IPS DF 4.7 (cell line): ENCODE measurements around the gene TBCD.

Experiments used
- DNase-seq: peaks from one replicate; pipeline ENCODE4 v3.0.0-alpha.2; 2013; ENCODE audit warnings: low spot score; ENCODE audit errors: extremely low read depth

TBCD gene

DNA sequence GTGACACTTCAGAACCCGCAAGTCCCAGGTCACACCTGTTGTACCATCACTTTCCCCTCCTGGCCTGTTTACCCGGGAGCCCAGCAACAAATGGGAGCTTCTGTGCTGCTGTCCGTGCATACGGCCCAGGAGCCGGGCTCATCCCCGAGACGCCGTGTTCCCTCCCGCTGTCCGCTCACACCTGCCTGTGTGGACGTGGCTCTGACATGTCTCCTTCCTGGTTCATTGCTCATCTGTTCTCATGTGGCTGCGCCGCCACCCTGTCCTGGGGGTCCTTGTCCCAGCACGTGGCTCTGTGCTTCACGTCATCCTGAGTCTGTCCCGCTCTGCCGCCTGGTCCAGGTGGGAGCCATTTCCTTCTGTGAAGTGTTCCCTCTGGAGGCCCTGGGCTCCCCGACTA, 37.9 kb downstream of the TBCD start:
- no peak for DNase-seq

DNA sequence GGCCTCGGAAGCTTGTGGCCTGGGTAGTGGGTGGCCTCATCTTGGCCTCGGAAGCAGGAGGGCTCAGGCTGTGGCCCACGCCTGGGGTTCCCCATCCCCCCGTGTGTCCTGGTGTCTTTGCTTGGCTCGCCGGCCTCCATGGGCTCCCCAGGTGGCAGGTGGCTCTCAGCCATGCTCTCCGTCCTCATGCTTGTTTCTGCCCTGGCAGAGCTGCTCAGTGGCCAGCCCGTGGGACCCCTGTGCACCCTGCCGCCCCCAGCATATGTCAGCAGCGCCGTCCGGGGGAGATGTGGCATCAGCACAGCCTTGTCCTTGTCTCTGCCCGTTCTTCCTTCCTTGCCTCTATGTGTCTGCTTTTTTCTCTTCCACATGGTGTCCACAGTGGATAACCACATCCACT, 38.5 kb downstream of the TBCD start:
- no peak for DNase-seq

DNA sequence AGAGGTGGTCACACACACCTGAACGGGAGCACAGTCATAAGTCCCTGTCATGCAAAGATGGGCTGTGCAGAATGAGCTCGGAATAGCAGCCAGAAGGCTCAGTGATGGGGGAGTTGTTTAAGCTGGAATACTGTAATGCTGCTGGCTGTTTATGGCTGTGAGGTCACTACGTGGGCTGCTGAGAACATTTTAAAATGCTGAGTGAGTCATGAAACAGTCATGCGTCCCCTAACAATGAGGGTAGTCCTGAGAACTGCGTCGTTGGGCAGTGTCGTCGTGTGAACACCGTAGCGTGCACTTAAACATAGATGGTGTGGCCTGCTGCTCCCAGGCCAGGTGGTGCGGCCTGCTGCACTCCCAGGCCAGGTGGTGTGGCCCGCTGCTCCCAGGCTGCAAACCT, 39.7 kb downstream of the TBCD start:
- no peak for DNase-seq

DNA sequence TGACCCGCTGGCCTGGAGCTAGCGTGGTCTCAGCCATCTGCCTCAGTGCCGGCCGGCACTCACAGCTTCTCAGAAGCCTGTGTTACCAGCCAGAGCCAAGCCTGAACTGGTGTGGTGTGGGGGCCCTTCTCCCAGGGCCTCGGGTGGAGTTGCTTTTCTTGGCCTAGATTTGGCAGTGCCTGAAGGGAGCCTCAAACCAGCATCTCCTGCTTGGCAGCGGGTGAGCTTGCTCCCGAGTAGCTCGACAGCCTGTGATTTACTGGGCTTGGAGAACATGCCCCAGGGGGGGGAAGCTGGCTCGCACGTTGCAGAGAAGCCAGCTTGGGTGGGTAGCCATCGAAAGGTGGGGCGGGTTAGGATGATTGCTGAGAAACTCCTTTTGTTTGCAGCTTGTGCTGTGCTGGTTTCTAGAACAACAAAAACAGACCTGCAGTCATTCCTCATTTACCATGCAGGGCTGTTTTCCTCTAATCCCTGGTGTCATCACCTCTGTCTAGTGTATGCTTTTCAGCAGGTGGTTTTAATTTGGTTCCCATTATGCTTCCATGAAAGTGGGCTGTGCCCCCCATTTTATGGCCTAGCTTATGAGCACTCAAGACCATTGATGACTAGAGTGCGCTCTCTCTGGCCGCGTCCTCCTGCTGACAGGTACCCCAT, 42.2 kb downstream of the TBCD start:
- no peak for DNase-seq

DNA sequence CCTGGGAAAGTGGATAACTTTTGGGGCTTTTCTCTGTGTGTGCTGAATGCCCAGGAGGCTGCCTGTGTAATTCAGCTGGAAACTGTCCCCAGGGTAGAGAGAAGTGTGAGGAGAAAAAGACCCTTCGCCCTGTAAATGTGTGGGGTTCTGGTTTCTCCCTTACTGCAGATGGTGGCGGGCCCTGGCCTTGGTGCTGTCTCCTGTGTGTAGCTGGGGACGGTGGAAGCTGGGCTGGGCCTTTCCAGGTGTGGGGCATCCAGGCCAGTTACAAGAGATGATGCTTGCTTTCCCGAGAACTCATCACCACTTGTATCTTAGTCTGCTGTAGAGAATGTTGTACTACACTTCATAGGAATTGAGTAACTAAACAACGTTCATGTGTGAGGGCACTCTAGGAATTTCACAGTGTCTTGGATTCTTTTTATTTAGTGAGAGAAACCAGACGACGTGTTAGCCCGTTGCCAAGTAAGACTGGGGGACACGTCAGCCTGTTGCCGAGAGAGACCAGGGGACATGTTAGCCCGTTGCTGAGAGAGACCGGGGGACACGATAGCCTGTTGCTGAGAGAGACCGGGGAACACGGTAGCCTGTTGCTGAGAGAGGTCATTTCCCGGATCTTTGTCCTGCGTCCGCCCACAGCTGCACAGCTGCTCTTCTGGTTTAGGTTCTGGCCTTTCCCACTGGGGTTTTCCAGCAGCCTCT, 43.1 kb downstream of the TBCD start:
- DNase-seq, result no peak

DNA sequence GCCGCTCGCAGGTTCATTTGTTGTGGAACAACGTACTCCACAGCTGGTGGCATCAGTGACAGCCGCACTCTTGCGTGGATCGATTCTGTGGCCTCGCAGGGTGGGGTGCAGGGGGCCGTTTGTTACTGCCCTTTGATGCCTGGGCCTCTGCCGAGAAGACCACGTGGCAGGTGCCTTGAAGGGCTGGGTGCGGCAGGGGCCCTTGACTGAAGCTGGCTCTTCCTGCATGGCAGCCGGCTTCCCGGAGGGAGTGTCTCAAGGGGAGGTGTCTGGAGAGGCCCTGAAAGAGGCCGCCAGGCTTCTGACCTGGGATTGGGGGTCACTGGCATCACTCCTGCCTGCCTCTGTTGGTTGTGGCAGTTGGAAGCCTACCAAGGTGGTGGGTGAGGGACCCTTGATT, 43.8 kb downstream of the TBCD start:
- DNase-seq, result no peak

DNA sequence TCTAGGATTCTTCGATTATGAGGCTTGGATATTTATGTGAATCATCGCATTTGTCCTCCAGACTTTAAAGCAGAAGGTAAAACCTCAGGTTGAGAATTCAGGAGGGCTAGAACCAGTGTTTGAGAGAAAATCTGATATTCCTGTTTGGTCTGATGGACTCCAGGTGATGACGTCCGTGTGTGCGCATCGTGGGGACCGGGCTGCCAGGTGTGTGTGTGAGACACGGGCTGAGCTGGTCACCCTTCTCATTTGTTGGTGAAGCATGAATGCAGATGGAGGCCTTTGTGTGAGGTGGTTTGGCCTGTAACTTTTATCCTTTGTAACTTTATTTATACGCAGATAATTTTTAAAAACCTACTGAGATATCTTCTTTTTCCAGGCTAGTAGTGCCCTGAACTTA, 45.2 kb downstream of the TBCD start:
- no peak for DNase-seq

DNA sequence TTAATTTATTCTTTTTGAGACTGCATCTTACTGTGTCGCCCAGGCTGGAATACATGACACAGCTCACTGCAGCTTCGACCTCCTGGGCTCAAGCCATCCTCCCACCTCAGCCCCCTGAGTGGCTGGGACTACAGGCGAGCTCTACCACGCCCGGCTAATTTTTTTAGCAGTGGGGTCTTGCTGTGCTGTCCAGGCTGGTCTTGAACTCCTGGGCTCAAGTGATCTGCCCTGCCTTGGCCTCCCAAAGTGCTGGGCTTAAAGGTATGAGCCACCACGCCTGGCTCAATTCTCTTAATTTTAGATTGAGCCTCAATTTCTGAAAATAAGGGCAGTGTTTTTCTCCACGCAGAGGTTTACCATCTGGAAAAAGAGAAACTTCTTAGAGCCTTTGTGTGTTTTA, 46.9 kb downstream of the TBCD start:
- no peak for DNase-seq

DNA sequence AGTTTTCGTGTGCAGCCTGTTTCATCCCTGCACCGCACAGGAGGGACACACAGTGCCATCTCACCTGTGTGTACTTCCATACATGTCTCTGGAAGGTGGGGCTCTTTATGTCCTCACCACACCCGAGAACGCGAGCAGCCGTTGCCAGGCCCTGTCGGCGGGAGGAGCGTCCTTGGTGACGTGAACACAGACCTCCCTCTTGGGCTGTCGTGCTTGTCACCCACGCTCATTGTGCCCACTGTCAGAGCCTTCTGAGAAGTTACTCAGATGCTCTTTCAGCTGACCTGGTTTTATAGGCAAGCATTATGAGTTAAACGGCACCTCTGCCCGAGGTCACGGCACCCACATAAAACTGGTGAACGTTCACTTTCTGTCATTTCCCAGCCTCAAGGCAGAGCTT, 47.7 kb downstream of the TBCD start:
- no peak for DNase-seq

DNA sequence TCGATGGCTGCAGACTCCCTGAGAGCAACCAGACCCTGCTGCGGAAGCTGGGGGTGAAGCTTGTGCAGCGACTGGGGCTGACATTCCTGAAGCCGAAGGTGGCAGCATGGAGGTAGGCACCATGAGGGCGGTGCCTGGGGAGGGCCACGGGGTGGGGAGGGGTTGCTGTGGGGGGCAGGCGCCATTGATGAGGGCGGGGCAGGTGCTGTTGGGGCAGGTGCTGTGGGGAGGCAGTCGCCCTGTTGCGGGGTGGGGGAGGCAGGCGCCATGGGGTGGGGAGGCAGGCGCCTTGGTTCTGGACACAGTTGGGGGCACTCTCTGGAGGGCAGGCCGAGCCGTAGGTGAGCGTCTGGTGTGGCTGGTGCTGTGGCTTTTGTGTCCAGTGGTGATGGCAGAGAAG, 49.0 kb downstream of the TBCD start:
- no peak for DNase-seq

DNA sequence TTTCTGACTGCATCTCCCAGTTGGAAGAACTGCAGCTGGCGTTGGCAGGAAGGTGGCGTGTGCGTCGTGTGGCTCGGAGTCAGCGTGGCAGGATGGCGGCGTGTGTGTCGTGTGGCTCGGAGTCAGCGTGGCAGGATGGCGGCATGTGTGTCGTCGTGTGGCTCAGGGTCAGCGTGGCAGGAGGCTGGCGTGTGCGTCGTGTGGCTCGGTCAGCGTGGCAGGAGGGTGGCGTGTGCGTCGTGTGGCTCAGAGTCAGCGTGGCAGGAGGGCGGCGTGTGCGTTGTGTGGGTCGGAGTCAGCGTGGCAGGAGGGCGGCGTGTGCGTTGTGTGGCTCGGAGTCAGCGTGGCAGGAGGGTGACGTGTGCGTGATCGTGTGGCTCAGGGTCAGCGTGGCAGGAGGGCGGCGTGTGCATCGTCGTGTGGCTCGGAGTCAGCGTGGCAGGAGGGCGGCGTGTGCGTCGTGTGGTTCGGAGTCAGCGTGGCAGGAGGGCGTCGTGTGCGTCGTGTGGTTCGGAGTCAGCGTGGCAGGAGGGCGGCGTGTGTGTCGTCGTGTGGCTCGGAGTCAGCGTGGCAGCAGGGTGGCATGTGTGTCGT, 49.6 kb downstream of the TBCD start:
- DNase-seq, result no peak

DNA sequence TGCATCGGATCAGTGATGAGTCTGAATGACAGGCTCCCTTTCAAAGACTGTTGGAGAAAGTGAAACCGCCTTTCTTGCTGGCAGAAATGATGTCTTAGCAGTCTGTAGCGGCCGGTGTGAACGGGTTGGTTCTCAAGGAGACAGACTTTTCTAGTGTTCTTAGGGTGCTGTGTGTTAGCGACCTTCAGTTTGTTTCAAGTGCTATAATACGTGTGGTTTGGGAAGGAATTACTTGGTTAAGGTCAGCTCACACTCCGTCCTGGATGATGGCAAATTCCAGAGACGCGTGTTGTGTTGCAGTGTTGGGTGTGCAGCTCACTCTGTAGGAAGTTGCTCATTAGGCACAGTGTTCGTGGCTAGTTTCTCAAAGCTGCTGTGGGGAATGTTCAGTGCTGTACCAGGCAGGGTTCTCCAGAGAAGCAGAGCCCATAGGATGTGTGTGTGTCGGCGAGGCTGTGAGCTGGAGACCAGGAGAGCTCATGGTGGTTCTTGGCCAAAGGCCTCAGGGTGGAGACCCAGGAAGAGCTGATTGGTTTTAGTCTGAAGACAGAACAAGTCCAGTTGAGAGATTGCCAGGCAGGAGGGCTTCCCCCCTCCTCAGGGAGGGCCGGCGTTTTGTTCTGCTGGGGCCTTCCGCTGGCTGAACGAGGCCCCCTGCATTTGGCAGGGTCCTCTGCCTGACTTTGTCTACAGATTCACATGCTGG, 50.4 kb downstream of the TBCD start:
- no peak for DNase-seq

DNA sequence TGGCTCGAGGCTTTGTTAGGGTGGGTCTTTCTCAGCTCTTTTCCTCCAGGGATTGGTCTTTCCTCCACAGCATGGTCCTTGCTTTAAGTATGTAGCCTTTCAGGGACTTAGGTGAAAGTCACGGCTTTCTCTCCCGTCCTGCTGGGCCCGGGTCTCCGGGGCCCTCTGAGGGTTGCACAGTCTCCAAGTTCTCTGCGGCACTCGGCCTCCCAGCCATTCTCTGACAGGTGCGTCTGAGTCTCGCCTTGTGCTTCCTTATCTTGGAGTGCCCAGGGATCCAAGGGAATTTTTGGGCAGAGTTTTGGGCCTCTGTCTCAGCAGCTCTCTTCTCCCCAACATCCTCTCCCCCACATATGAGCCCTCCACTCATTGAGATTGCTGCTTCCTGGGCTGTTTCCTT, 51.3 kb downstream of the TBCD start:
- DNase-seq, result no peak

DNA sequence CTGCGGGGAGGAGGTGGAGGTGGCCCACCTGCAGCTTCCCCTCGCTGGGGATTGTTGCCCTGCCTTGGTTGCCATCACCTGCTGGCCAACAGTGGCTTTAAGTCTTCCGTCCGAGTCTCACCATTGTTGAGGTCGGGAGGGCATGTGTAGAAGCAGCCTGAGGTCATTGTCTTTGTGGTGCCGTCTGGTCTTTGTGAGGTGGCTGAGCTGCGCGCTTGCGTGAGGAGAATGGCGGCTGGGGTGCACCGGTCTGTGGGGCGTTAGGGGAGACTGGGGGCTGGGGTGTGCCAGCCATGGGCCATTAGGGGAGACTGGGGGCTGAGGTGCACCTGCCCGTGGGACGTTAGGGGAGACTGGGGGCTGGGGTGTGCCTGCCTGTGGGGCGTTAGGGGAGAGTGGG, 51.7 kb downstream of the TBCD start:
- no peak for DNase-seq

DNA sequence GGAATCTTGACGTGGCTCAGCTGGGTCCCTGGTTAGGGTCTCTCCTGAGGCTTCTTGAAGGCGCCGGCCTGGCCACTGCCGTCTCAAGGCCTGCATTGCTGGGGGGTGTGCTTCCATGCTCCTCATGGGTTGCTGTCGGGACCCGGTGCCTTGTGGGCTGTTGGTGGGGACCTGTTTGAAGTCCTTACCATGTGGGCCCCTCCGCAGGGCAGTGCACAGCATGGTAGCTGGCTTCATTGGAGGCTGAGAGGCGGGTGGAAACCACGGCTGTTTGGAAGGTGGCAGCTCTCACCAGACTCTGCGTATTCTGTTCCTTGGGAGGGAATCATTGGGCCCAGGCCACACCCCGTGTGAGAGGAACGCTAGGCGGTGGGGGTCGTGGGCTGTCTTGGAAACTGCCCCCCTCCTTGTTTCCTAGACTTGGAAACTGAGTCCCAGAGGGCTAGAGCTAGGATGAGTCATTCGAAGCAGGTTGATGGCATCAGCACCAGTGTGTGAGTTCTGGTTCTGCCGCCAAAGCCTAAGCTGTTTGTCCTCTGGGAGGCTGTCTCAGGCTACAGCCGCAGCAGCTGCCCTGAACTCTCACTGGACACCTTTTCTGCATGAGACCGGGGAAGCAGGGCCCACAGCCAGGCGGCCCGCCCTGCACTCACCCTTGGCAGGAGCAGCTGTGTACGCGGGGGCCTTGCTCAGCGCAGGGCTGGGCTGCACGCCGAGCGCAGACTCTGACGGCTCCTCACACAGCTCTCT, 52.8 kb downstream of the TBCD start:
- DNase-seq, result no peak

DNA sequence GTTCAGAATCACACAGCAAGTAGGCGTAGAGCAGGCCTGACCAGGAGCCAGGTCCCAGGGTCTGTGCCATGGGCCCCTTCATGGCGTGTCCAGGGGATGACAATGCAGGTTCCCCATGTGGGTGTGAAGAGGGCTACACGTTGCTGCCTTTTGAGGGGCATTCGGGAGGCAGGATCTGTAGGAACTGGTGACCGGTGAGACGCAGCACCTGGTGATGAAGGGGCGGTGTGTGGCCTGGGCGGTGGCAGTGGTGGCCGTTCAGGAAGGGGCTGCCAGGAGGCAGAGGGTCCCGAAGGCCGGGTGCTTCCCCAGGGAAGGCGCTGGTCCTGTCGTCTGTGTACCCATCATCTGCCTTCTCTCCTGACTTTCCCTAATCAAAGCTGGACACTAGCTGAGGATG, 53.4 kb downstream of the TBCD start:
- DNase-seq, result no peak

DNA sequence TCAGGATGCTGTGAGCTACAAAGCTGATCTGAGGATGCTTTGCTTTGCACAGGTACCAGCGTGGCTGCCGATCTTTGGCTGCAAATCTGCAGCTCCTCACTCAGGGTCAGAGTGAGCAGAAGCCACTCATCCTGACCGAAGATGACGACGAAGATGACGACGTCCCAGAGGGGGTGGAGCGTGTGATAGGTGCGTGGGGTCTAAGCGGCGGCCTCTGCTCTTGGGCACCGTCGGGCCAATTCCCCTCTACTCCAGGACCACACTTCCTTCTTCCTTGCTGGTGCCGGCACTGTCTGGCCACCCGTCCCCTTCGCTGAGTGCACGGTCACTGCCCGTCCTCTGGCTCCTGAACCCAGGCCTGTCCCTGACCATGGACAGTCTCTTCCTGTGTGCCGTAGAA, 54.0 kb downstream of the TBCD start:
- DNase-seq, result no peak

DNA sequence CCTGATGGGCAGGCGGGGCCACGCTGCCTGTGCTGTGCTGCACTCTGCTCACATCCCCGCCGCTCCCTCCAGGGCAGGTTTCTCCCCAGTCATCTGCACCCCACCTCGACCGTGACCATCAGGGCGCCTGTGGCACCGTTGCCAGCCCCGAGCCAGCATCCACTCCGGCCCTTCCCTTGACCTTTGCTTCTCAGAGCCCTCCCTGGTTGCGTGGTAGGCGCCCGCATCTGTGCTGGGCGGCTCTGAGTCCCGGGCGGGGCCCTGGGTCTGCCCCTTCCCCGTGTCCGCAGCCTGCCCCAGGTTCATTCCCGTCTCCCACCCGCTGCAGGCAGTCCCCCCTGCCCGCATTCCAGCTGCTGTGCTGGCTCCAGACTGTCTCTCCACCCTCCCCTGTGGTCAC, 54.8 kb downstream of the TBCD start:
- no peak for DNase-seq

DNA sequence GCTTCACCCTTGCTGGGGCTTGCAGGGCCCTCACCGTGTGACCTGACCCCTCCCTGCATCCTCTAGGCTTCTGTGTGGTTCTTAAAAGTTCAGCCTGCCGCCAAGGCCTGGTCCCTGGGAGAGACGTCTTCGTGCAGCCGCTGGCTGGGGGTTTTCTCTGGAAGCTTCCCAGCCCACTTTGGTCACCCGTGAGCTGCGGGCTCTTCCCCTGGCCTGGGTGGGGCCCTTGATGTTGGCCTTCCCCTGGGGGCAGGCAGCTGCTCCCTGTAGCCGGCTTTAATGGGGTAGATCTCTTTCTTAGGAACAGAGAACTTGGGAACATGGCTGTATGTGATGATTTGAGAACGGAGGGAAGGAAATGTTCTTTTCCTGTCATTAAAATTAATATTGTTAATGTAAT, 55.2 kb downstream of the TBCD start:
- no peak for DNase-seq

DNA sequence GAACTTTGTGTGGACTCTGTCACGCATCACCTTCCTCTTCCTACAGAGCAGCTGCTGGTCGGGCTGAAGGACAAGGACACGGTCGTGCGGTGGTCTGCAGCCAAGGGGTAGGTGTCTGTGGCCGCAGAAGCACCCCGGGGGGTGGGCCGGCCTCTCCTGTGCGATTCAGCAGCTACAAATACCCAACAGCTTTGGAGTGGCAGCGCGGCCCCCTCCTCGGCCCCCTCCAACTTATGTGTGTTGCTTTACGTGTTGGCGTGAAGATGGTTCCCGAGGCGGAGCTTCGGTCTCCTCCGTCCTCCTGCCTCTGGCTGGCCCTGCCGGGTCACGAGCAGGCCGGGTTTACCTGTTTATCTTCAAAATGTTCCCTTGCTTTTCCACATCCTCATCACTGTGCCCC, 55.7 kb downstream of the TBCD start:
- no peak for DNase-seq

DNA sequence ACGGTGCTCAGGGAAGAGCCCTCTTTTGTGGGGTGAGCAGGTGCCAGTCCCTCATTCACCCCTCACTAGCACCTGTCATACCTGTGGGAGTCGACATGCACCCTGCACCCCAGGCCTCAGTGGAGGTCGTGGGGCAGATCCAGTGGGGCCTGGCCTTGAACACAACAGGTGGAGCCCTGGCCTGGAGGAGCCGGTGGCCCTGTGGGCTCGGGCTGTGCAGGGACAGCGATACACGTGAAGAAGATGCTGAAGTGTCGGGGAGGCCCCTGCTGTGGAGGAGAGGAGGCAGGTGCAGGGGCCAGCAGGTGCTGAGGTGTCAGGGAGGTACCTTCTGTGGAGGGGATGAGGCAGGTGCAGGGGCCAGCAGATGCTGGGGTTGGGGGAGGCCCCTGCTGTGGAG, 56.1 kb downstream of the TBCD start:
- no peak for DNase-seq
